Measurements from ENCODE around the gene EIF4E.
"Not testable (repeated sequence)": the region's sequence is repeated elsewhere in the genome, so short reads cannot be mapped to it uniquely, and the experiment has no call there.

EIF4E gene, protein sequence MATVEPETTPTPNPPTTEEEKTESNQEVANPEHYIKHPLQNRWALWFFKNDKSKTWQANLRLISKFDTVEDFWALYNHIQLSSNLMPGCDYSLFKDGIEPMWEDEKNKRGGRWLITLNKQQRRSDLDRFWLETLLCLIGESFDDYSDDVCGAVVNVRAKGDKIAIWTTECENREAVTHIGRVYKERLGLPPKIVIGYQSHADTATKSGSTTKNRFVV

DNA sequence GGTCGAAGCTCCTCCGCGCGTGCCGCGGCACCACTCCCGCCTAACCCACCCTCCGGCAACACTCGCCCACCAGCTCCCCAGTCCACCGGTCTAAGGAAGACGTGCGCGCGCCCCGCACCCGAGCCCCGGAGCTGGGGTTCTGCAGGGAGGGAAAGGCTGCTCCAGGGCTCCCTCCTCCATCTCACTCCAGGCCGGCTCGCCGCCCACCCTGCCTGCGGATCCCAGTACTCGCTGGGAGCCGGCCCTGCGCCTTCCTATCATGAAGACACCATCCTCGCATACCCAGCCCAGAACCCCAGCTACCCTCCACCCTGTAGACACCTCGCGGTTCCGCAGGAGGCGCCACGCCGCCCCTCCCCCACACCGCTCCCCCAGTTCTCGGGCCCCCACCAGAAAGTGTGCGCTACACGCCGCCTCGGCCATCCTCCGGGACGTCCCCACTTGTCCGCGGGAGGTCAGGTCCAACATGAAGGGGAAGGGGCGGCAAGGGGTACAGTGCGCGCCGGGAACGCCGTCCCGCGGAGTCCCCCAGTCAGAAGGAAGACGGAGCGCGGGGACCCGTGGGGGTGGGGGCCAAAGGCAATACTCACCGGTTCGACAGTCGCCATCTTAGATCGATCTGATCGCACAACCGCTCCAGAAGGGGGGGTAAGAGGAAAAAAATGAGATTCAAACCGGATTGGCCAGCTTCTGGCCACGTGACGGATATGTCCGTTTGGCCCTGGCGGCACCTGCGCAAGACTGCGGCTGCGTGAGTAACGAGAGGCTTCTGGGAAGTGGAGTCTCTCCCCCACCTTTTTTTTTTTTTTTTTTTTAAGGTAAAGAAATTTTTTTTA lies at the start of gene EIF4E:
EIF4E (minus strand) TSS at position 629 of the 836 bp plus-strand sequence; CDS start at position 608, 21 bp downstream.
- DNase-seq (ENCODE audit: low read depth in 2 of 2) = peak; percentile 88 to 92

DNA sequence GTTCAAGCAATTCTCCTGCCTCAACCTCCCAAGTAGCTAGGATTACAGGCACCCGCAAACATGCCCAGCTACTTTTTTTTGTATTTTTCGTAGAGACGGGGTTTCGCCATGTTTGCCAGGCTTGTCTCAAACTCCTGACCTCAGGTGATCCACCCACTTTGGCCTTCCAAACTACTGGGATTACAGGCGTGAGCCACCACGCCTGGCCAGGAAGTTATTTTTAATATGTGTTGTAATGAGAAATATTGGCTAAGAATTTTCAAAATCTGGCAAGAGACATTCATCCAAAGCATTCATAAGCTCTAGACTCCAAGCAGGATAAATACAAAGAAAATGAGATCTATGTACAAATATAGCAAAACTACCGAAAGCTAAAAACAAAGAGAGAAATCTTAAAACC lies 48.6 kb upstream of the EIF4E start:
- DNase-seq (ENCODE audit: low read depth in 2 of 2) = no peak

DNA sequence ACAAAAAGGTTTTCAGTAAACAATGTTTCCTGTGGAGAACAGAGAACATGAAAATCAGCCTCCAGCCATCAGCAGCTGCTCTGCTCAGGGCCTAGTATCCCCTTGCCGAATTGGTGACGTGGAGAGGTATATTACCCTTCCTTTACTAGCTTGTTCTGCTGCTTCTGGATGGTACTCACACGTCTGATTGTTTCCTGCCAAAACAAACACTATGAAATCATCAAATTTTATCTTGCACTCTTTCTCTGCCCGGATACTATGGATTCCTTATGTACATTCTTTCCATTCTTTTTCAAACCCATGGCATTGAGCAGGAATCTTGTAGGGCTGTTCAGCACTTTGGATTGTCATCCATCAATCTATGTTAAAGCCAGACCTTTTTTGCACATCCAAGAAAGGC lies 47.8 kb upstream of the EIF4E start:
- DNase-seq (ENCODE audit: low read depth in 2 of 2) = no peak

DNA sequence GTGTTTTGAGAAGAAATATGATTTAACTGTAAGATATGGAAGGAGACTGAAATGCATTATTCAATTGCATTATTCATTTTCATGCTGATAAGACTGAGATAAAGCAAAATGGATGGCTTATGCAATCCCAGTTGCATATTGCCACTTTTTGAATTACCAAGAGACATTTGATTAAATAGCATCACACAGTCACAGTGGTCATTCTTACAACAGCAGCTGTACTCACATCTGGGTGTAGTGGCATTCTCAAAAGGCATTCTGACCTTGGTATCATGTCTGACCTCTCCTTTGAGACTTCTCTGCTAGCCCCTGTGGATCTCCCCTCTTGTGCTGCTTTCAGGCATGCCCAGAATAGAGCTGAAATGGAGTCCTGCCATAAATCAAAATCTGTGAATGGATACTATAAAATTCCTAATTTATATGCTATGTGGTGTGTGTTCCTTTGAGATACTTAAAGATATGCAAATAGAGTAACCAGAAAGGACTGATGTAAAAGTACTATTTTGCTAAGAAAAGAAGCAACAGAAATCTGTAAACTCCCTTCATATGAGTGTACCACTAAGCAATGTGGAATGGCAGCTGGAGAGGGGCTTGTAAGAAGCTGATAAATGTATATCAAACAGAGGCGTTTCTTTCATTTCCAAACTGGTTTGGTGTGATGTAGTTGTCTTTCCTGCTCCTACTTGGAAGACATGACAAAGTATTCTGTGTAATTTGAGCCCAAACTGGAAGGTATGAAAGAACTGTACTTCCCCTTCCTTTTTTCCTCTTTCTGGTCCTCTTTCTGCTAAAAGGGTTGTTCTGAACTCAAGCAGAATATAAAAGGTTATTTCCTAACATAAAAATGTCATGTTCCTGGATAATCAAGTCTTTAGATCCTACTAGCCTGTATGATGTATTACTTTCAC lies 41.2 kb upstream of the EIF4E start:
- no peak for DNase-seq (ENCODE audit: low read depth in 2 of 2)

DNA sequence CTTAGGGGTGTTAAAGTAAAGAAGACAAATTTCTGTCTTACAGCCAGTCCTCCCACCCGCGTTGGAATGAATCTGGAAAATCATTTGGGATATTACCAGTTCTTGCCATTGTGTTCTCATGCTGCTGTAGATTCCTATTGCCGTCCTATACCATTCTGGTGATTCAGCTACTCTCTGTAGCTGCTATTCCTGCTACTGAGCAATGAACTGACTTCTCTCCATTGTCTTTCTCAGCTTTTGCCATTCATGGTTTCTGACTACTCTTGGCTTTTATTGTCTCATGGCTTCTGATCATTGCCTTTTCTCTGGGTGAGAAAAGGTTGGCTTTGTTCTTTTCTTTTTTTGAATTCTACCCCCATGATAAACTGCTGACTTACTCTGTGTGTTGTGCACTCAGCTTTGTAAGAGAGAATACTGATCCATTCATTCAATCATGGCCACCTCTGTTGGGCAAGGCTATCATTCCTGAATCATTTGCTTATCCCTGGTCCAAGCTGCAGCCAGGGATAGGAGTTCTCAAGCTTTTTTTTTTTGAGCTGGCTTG lies 38.9 kb upstream of the EIF4E start:
- DNase-seq (ENCODE audit: low read depth in 2 of 2) = no peak

DNA sequence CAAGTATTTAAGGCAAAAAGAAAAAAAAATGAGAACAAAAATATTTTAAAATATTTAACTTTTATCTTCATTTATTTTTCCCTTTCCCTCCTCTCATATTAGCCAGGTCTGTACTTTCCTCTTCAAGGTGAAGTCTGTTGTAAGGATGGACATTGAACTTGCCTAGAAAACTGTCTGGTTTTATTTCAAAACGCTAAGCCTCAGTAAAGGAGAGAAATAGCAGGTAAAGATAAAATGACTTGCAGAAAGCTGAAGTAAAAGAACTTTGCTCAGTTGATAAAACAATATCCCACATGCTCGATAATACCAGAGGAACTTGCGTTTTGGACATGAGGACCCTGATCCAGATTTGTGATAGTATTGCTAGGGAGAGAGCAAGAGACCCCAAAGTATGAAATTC lies 38.0 kb upstream of the EIF4E start:
- no peak for DNase-seq (ENCODE audit: low read depth in 2 of 2)

DNA sequence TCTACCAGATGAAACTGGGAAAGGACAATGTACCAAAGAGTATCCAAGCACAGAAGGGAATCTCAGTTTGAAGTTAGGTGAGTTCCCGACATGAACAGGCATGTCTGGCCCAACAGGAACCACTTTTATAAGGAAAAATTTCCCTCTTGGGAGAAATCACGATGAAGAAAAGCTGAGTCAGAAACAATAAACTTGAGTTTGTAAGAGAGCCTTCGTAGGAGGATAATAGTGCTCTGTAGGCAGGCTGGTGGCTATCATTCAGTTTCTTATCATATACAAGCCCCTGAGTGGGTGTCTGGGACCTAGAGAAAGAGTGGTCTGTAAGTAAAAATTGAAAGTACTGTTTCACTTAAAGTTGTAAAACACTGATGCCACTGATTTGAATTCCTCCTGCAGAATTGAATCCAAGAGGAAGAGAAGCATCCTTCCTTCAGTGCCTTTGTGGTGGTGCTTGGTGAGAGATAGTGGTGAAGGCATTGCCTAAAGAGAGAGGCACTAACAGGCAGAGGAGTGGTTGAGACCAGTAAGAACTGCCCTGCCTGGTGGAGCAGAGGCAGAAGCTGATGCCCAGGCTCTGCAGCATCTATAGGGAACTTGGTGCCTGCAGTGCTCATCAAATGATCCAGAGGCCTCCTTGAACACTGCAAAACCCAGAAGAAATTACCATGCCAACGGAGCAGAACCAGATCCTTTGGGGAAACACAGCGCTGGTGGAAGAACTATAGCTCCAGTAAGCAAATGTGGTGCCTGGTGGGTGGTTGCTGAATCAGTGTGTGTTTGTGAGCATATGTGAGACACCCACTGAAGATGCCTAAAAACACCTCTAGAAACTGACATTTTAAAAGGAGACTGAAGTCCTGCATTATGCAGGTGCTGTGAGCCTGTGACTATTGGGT lies 34.9 kb upstream of the EIF4E start:
- DNase-seq (ENCODE audit: low read depth in 2 of 2) = no peak

DNA sequence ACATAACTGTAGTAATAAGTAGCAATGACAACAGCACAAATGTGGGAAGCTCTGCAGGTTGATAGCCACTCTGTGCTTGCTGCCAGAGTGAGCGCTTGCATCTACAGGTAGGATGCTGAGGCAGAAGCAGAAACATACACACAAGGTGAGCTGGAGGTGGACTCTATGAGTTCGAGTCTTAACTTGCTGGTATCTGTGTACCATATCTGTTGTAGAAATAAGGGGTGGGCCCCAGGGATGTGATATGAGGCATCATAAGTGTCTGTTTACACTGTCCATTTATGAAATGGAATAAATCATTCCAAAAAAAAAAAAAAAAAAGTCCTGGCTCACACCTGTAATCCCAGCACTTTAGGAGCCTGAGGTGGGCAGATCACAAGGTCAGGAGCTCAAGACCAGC lies 32.8 kb upstream of the EIF4E start:
- DNase-seq (ENCODE audit: low read depth in 2 of 2) = no peak

DNA sequence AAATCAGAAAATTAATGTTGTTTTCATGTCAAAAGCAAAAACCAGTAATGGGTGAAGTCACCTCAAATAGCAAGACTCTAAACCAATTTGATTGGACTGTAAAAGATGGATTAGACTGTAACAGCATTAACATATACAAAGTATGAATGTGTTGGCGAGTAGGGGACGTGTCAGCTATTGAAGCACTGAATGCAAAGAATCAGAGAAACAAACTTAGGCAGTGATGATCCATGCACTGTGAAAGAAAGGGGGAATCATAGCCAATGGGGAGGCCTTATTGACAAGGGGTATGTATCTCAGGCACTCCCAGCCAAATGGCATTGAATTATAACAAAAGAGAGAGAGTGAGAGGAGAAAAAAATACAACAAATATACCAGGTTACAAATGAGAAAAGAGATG lies 30.5 kb upstream of the EIF4E start:
- DNase-seq (ENCODE audit: low read depth in 2 of 2) = no peak

DNA sequence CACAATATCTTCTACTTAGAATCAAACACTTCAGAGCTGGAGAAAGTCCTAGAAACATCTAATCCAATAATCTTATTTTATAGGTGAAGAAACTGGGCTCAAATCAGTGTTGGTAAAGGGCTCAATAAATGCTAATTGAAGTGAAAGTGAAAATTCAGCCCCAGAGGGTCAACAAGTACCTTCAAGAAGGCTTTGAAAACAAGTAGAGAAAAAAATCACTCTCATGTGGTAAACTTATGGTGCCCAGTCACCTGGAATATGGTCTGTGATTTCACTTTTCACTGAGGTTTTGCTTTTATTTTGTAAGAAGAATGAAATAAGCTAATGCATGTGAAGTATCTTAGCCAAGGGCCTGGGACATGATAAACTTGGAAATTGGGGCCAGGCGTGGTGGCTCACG lies 29.1 kb upstream of the EIF4E start:
- DNase-seq (ENCODE audit: low read depth in 2 of 2) = no peak

DNA sequence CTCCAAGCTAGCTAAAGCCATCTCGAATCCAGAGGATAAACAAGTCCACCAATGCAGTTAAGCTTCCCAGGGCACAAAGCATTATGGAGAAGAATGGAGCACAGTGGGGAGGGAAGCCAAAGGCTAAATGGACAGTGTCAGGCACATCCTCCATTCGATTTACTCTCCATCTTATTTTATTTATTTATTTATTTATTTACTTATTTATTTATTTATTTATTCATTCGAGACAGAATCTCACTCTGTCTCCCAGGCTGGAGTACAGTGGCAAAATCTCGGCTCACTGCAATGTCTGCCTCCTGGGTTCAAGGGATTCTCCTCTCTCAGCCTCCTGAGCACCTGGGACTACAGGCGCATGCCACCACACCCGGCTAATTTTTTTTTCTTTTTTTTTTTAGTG lies 26.3 kb upstream of the EIF4E start:
- DNase-seq (ENCODE audit: low read depth in 2 of 2) = no peak

DNA sequence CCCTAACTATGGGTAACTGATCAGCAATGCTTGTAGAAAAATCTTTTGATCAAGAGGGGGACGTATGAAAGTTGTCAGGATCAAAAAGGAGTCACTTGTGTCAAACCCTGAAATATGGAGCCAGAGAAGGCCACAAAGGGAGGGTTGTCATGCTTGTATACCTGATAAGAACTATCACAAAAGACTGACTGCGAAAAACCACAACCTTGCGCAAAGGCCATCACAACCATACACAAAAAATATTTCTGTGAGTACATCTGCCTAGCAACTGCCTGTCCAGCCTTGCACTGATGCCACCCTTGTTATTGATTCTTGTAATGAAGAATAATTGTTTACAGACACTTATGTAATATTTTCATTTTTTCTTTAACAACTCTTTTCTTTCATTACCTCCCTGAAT lies 22.8 kb upstream of the EIF4E start:
- DNase-seq (ENCODE audit: low read depth in 2 of 2) = no peak

DNA sequence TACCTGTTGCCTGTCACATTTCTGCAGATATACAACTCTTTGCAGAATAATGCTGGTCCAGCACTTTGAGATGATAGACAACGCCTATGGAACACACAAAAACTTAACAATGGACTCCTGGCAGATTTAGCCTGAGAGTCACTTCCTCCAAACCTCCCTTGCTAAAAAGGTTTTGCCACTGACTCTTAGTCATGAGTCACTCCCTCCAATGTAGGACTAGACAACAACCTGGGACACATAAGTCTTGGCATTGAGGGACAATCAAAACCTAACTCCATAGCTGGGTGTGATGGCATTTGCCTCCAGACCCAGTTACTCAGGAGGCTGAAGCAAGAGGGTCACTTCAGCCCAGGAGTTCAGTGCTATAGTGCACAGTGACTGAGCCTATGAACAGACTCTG lies 22.0 kb upstream of the EIF4E start:
- DNase-seq (ENCODE audit: low read depth in 2 of 2) = no peak

DNA sequence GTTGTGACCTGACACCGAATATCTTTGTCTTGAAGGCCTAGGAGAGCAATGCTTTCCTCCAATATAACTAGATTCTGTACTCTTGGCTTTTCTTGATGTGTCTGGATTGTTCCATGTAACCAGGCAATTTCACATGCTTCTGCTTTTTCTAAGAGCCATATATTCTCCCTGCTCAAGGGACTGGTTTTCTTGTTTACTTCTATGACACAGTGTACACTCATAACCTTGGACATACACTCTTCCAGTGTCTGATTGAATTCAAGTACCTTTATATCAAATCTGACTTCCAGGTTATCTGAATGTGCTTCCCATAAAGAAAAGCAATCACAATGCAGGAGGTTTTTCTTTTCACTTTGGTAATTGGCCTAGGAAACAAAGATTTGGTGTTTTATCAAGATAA lies 17.4 kb upstream of the EIF4E start:
- no peak for DNase-seq (ENCODE audit: low read depth in 2 of 2)

DNA sequence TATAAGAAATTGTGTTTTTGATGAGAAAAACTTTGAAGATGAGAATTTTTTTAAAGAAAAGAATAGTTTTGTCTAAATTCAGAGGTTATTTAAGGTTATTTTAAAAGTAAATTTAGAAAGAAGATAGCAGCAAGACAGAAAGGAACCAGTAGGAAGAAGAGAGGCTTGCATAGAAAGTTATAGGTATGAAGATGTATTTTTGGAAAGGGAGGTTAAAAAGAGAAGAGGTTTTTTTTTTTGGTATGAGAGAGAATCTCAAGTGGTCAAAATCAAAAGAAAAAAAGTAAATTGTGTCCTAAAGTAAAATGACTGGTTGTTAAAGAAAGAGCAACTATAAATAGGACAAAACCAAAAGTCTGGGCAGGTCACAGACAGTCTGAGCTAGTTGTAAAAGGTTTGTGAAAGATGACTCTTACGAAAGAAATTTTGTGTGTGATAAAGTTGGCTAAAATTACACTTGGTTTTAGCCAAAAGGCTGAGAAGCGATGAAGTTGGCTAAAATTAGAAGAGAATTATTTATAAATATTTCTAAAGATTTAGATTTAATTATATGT lies 16.4 kb upstream of the EIF4E start:
- DNase-seq (ENCODE audit: low read depth in 2 of 2) = no peak

DNA sequence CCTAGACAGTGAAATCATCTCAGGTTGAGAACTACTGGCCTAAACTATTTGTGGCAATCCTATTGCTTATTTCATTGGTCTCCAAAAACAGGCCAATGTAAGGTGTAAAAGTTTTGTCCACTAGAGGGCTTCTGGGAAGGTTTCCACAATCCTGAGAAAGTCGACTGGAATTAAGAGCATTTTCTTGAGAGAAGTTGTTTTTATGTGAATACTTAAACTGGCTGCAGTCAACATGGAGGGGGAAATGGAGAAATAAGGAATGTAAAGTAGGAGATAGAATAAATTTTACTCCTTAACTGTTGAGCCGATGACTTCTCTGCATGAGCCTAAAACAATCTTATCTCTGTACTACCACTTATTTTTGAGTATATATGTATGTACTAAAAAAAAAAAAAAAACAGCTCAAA lies 11.0 kb upstream of the EIF4E start:
- DNase-seq (ENCODE audit: low read depth in 2 of 2) = no peak

DNA sequence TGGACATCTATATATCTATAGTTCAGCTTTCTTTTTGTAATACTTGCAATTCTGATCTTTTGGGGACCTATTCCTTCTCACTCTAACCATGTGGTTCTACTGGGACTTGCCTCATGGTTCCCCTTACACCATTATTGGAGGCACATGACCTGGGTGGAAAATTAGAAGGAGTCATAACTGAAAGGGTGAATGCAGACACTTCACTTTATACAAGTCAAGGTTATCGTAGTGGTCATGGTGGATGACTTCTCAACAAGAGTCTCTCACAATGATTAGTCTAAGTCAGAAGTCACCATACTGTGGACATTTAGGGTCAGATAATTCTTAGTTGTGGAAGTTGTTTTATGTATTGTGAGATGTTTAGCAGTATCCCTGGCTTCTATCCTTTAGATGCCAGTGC lies 10.5 kb upstream of the EIF4E start:
- no peak for DNase-seq (ENCODE audit: low read depth in 2 of 2)

DNA sequence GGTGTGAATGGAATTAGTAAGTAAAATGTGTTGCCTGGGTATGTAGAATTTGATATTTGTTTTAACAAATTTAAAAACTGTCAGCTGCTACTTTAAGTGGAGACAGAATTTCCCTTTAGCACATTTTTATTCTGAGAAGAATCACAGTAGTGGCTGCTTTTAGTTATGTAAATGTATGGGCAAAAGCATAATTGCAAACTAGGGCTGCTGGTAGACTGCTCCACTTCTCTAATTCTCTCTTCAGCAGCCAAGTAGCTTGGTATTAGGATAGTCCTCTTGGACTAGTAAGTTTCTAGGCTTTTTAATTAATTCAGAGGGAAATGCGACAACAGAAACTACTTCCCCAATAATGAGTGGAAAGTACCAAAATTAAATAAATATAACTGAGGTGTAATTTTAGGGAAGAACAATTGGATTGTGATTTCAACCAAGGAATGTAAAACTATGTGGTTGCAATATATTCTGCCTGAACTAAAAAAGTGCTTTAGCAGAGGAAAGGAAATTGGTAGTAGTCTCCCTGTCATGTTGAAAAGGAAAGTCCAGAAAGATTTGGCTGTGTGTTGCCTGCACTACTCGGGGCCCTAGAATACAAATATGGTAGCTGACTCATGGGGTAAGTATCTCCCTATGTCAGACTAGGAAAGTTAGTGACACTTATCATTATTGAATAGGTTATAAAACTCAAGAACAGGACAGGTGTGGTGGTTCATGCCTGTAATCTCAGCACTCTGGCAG lies 9.2 kb upstream of the EIF4E start:
- DNase-seq (ENCODE audit: low read depth in 2 of 2) = no peak

DNA sequence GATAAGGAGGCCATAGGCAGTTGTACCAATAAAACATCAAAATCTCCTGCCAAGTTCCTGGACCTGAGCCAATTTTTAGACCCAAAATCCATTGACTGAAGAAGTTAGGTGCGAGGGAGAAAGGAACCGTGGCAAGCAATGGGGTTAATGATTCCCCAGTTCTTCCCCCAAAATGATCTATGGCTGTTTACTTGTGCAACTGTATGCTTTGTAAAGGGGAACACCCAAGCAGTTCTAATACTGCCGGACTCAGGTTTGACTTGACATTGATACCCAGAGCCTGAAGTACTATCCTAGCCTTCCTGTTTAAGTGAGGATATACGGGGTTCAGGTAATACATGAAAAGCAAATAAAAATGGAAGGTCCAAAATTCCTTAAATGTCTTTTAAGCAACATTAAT lies 6.7 kb upstream of the EIF4E start:
- no peak for DNase-seq (ENCODE audit: low read depth in 2 of 2)

DNA sequence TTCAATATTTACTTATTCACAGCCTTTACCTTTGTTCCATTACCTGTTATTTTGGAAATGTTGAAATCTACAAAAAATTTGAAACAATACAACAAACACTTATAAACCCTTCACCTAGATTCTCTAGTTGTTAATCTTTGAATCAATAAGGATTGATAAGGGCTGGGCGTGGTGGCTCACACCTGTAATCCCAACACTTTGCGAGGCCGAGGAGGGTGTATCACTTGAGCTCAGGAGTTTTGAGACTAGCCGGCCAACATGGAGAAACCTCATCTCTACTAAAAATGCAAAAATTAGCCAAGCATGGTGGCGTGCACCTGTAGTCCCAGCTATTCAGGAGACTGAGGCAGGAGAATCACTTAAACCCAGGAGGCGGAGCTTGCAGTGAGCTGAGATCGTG lies 5.9 kb upstream of the EIF4E start:
- not testable (repeated sequence) for DNase-seq (ENCODE audit: low read depth in 2 of 2)

Measured in stimulated activated CD4-positive, alpha-beta T cell treated with anti-CD3 and anti-CD28 coated beads, Interleukin-12 subunit alpha, Interleukin-12 subunit beta, amount 100 ng/mL, for 24 hours (primary cell).